Amygdala (tissue), 56 donors: ENCODE data around the gene FAM186B.

ENCODE experiments used
- DNase-seq, 56 donors: peaks; one replicate each; lab custom pipeline; 2025; lab: John Stamatoyannopoulos, UW

Gene FAM186B

GRCh38 chr12:49635656-49636055 is 30.2 kb upstream of the FAM186B start:
- no peak for DNase-seq

DNA sequence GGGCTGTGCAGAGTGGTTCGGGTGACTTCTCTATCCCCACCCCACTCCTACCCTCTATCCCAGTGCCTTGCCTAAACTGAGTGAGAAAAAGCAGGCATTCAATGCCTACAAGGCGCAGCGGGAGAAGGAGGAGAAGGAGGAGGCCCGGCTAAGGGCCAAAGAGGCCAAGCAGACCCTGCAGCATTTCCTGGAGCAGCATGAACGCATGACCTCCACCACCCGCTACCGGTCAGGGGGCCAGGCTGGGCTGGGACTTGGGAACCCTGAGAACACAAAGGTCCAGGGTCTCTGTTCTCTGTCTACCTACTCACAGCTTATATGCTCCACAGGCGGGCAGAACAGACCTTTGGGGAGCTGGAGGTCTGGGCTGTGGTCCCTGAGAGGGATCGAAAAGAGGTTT is 29.6 kb upstream of the FAM186B start:
- DNase-seq, result no peak

- DNase-seq, result no peak
Observed at GRCh38 chr12:49633703-49634345, 28.4 kb upstream of the FAM186B start.

GRCh38 chr12:49632986-49633702 is 27.7 kb upstream of the FAM186B start:
- no peak for DNase-seq

- DNase-seq, result no peak
Observed at GRCh38 chr12:49632401-49632800, 27.0 kb upstream of the FAM186B start.

- DNase-seq, result no peak
Observed at GRCh38 chr12:49631336-49631907, 26.0 kb upstream of the FAM186B start.

- DNase-seq, result no peak
Observed at GRCh38 chr12:49627752-49628360, 22.4 kb upstream of the FAM186B start.

GRCh38 chr12:49626836-49627235 is 21.4 kb upstream of the FAM186B start:
- DNase-seq, result no peak

DNA sequence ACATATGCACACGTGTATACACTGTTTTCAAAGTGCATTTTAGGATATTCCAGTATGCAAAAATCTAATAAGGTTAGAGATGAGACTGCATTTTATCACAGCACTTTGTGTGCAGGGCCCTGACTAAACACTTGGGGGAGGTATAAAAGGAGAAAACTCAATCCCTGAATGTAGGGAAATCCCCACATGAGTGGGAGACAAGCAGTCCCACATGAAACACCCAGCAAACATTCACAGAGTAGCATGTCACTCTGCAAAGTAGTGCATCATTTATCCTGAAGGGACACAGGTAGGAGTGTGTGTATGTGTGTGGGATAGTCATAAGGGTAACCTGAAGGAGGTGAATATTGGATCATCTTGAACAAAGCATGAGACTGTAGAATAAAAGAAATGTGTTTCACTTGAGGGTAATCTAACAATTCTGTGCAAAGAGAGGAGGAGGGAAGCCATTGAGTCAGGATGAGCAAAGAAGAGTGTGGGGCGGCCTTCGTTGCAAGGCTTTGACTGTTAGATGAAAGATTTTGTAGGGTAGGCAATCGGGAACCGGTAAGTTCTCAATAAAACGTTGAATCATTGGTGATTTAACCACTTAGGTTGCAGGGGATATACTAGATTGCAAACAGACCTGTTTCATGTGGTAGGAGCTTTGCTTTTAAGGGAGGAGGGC is 20.9 kb upstream of the FAM186B start:
- DNase-seq, result no peak

- DNase-seq, result no peak
Observed at GRCh38 chr12:49624921-49625577, 19.6 kb upstream of the FAM186B start.

GRCh38 chr12:49623142-49623904 is 17.9 kb upstream of the FAM186B start, which contains the start of gene PRPF40B:
Gene PRPF40B, plus strand, starts transcription at chr12:49623561. Its CDS starts 30 bp downstream, at chr12:49623591.
- DNase-seq, result peak in 54 of 56 donors; percentile 47 to 95 (median 82)

DNA sequence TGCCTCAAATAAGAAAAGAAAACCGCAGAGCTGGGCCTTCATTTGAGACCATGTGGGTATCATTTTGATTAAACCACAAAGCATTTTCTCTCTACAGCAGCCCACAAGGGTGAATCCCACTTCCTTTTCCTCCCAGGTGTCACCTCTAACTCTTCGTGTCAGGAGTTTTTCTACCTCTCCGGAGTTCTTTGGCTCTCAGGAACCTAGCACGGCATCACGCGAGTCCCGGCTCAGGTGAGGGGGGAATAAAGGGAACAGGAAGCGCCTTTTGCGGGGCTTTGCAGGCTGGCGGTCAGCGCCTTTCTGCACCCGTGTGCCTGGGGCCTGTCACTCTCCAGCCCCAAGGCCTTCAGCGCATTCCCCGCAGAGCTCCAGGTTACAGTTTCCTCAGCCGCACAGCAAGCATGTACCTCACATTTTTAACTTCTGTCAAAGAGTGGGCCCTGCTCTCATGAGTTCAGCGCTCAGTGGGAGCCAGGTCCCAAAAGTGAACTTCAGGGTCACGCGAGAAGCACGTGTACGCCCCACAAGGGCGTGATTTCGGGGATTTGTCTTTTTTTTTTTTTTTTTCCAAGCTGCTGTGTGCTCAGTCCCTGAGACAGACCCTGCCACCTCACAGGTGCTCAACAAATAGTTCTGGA is 17.2 kb upstream of the FAM186B start:
- peak in 3 of 56 donors; percentile 38 to 43 (median 39) for DNase-seq

DNA sequence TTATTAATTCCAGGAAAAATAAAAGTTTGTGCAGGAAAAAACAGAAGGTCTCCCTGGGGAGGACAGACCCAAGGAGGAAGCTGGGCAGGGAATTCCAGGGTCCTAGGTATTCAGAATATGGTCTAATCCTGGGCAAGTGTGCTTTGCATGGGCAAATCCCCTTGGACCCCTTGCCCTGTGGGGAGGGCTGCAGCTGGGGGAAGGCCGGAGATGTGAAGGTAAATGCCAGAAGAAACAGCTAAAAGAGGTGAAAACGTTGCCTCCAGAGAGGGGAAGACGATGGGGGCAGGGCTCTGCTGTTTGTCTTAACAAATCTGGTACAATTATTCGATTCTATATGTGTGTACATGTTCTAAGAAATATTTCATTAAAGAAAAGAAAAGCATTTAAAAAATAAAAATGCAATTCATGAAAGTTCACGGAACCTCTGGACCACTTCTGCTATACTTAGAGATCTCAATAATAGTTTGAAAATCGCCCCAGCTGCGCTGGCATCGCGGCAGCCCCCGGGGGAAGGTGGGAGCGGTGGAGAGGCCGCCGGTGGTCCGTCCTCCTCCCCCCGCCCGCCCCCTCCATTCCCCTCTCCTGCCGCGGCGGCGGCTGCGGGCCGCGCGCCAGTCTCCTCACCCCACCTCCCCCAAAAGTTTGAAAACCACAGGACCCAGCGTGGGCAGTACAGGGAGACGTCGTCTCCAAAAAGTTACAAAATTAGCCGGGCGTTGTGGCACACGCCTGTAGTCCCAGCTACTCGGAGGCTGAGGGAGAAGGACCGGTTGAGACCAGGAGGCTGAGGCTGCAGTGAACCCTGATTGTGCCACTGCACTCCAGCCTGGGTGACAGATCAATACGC is 16.4 kb upstream of the FAM186B start:
- DNase-seq, result no peak

DNA sequence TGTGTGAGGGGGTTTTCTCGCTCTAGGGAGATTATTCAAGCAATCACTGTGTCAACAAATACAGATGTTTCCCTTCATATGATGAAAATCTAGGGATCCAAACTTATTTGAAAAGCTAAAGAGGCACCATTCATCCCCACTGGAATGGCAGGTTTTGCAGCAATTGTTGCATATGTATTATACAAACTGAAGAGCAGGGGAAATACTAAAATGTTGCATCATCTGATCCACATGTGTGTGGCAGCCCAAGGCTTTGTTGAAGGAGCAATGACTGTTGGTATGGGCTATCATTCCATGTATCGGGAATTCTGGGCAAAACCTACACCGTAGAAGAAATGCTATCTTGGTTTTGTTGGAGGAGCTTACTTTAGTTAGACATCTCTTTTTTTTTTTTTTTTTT is 13.8 kb upstream of the FAM186B start:
- no peak for DNase-seq

DNA sequence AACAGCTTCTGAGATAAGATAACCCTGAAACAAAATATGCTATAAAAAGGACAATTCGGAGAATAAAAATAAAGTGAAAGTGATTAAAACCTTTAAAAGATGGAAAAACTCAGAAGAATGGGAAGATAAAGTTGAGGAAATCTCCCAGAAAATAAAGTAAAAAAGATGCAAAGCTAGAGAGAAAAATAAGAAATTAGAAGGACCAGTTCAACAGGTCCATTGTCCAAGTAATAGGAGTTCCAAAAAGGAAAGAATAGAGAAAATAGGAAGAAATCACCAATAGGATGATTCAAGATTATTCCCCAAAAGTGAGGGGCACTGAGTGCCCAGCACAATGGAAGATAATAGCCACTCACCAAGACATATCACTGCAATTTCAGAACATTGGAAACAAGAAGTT is 13.1 kb upstream of the FAM186B start:
- no peak for DNase-seq

- no peak for DNase-seq
Observed at GRCh38 chr12:49616533-49617219, 11.2 kb upstream of the FAM186B start.

DNA sequence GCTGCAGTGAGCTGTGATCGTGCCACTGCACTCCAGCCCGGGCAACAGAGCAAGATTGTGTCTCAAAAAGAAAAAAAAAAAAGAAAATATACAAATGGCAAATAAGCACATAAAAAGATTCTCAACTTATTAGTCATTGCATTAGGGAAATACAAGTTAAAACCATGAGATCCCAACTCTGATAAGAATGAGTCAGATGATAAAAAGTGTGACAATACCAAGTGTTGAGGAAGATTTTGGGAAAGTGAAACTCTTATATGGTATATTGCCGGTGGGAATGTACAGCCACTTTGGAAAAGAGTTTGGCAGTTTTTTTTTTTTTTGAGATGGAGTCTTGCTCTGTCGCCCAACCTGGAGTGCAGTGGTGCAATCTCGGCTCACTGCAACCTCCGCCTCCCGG is 10.3 kb upstream of the FAM186B start:
- no peak for DNase-seq

GRCh38 chr12:49612210-49612609 is 6.8 kb upstream of the FAM186B start:
- no peak for DNase-seq
